Spleen (tissue), 7 donors: ENCODE results near the gene ADGRV1.

Experiments used
- CTCF ChIP-seq, 11 experiments: fragments of 200-600 bp in 7 of 11; fragments of 450-650 bp in 4 of 11; sonication (generic) in 4 of 11; IDR thresholded peaks in 8 of 11; conservative IDR thresholded peaks in 3 of 11; 1 replicate in 7 of 11; 2 replicates in 4 of 11; pipeline versions ENCODE4 v1.4.0 to v1.8.0; 2016 to 2021; ENCODE audit warnings: antibody characterized with exemption in 11 of 11, inconsistent platforms in 4 of 11, mild to moderate bottlenecking in 1 of 11
- POLR2A ChIP-seq, 3 donors: fragments of 450-650 bp; IDR thresholded peaks; one replicate each; pipeline ENCODE4 v1.5.1; 2017; ENCODE audit warnings: antibody characterized with exemption in 3 of 3, mild to moderate bottlenecking in 1 of 3
- donor health status: DM: no; HTN: no; CAD: no; lungs with moderate emphysema.
- donor health status: DM: no; HTN: no; CAD: no.
- donor health status: DM: no; HTN: no; CAD: no.

- TF ChIP-seq CTCF (IDR thresholded peaks at IDR 0.05 in 8 of 11, conservative IDR thresholded peaks at IDR 0.05 in 3 of 11) (no peak), POLR2A (IDR thresholded peaks at IDR 0.05) (no peak)
Measured at GRCh38 chr5:90898326-90899013, 339.9 kb downstream of the ADGRV1 start.
